ENCODE measurements around the gene ZFP3. TPM values are rescaled to one million over a fixed set of nuclear protein-coding genes. Genes with fewer than 3 reads are reported as not detected.

ZFP3 gene
- total RNA-seq, 1 donor from 2014 or later, result 0.12 TPM

DNA sequence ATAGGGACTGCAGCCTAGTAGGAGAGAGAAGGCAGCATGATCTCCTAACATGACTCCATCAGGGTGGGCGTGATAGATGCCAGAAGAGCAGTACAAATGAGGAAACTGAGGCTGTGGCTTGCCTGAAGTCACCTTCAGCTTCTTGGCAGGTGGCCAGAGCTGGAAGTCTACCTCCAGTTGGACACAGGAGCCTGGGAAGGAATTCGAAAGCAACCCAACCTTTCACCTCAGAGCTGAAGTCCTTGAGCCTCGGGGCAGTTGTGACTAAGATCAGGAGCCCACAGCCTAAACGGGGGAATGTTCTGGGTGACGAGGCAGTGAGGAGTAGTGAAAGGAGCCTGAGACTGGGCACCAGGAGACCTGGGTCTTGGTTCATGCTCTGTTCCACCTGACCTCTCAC, 33.6 kb upstream of the ZFP3 start:
- Mint-ChIP-seq H3K27ac (ENCODE audit: unreplicated experiment) (no peak overlapping the region), H3K4me3 (no peak overlapping the region), H3K27me3 (ENCODE audit: low read depth) (peaks cover 3% of the 10 kb centered on the region), H3K9me3 (peaks cover 3% of the 10 kb centered on the region), H3K4me1 (peaks cover 5% of the 10 kb centered on the region), H3K36me3 (ENCODE audit: low read depth) (no peaks in the 10 kb centered on the region)
- TF ChIP-seq, protein P1, sequence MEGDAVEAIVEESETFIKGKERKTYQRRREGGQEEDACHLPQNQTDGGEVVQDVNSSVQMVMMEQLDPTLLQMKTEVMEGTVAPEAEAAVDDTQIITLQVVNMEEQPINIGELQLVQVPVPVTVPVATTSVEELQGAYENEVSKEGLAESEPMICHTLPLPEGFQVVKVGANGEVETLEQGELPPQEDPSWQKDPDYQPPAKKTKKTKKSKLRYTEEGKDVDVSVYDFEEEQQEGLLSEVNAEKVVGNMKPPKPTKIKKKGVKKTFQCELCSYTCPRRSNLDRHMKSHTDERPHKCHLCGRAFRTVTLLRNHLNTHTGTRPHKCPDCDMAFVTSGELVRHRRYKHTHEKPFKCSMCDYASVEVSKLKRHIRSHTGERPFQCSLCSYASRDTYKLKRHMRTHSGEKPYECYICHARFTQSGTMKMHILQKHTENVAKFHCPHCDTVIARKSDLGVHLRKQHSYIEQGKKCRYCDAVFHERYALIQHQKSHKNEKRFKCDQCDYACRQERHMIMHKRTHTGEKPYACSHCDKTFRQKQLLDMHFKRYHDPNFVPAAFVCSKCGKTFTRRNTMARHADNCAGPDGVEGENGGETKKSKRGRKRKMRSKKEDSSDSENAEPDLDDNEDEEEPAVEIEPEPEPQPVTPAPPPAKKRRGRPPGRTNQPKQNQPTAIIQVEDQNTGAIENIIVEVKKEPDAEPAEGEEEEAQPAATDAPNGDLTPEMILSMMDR (conservative IDR thresholded peaks at IDR 0.05), result no peak
- no peak for DNase-seq (ENCODE audit: low read depth, low spot score)

DNA sequence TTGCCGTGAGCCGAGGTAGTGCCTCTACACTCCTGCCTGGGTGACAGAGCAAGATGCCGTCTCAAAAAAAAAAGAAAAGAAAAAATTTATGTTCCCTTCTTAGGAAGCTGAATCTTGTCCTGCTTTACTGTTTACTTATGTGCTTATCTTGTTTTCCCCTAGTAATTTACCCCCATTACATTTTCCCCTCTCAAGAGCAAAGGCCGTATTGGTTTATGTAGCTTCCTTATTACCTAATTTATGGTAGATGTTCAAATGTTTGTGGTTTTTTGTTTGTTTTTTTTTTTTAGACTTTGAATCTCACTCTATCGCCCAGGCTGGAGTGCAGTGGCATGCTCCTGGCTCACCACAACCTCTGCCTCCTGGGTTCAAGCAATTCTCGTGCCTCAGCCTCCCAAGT, 32.8 kb upstream of the ZFP3 start:
- Mint-ChIP-seq H3K27ac (ENCODE audit: unreplicated experiment) (peak overlapping the region; percentile 27), H3K36me3 (ENCODE audit: low read depth) (no peaks in the 10 kb centered on the region), H3K27me3 (ENCODE audit: low read depth) (no peaks in the 10 kb centered on the region), H3K9me3 (no peaks in the 10 kb centered on the region), H3K4me3 (no peak overlapping the region), H3K4me1 (peaks cover 12% of the 10 kb centered on the region)
- TF ChIP-seq, protein P1 (conservative IDR thresholded peaks at IDR 0.05), result no peak
- no peak for DNase-seq (ENCODE audit: low read depth, low spot score)

DNA sequence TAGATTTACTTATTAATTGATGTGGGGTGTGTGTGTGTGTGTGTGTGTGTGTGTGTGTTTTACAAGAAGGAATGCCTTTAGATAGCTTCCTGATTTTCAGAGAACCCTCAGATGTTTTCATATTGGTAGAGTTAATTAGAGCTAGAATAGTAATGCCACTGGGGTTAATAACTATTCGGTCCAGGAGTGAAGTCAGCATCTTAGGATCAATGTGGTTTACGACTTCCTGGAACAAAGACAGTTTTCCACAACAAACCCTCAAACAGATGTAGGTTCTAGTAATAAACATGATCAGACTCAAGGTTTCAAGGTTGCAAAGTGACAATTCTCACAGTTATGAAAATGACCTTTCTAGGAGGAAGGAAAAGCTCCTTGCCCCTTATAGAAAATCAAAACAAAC, 30.8 kb upstream of the ZFP3 start:
- DNase-seq (ENCODE audit: low read depth, low spot score), result no peak
- Mint-ChIP-seq H3K9me3 (no peaks in the 10 kb centered on the region), H3K36me3 (ENCODE audit: low read depth) (no peaks in the 10 kb centered on the region), H3K27me3 (ENCODE audit: low read depth) (no peaks in the 10 kb centered on the region), H3K4me1 (peaks cover 12% of the 10 kb centered on the region), H3K4me3 (no peak overlapping the region), H3K27ac (ENCODE audit: unreplicated experiment) (no peak overlapping the region)
- TF ChIP-seq, protein P1 (conservative IDR thresholded peaks at IDR 0.05), result no peak

DNA sequence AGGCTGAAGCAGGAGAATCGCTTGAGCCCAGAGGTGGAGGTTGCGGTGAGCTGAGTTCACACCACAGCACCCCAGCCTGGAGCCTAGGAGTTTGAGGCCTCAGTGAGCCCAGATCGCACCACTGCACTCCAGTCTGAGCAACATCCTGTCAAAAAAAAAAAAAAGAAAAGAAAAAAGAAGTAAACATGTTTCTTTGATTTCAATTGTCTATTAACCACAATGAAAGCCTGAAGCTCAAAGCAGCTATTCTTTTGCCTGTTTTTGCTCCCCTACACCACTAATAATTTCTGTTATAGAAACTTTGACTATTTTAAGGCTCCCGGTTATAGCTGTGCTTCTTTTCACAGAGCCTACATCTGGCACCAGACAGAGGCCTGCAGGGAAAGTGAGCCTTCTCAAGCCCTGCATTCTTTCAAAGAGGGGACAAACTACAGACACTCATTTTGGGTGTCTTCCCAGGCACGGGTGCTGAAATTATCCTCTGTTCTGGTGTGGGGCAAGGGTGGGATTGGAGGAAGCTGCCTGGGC, 28.9 kb upstream of the ZFP3 start:
- Mint-ChIP-seq H3K4me3 (no peak overlapping the region), H3K4me1 (peaks cover 12% of the 10 kb centered on the region), H3K27me3 (ENCODE audit: low read depth) (peaks cover 3% of the 10 kb centered on the region), H3K27ac (ENCODE audit: unreplicated experiment) (peak overlapping the region; percentile 19), H3K9me3 (no peaks in the 10 kb centered on the region), H3K36me3 (ENCODE audit: low read depth) (no peaks in the 10 kb centered on the region)
- TF ChIP-seq, protein P1 (conservative IDR thresholded peaks at IDR 0.05), result no peak
- no peak for DNase-seq (ENCODE audit: low read depth, low spot score)

DNA sequence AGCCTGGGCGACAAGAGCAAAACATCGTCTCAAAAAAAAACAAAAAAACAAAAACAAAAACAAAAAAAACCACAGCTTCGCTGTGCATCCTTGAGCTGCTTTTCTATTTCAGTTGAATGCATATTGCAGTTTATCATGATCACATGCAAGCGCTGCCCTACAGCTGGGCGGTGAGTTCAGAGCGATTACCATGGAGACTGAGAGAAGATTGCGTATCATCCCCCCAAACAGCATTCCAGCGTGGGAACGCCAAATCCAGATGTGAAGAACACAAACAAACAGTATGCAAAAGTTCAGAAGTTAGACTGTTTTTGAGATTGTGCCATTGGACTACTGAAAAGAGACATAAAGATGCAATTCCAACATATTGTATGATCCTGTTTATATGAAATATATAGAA, 28.0 kb upstream of the ZFP3 start:
- Mint-ChIP-seq H3K4me1 (peaks cover 12% of the 10 kb centered on the region), H3K36me3 (ENCODE audit: low read depth) (no peaks in the 10 kb centered on the region), H3K27ac (ENCODE audit: unreplicated experiment) (no peak overlapping the region), H3K9me3 (no peaks in the 10 kb centered on the region), H3K27me3 (ENCODE audit: low read depth) (peaks cover 3% of the 10 kb centered on the region), H3K4me3 (no peak overlapping the region)
- DNase-seq (ENCODE audit: low read depth, low spot score), result no peak
- TF ChIP-seq, protein P1 (conservative IDR thresholded peaks at IDR 0.05), result no peak

All from neural crest cell (in vitro differentiated cells).